GM18505 (cell line): ENCODE measurements around the gene C4orf33.

Experiments
- ATAC-seq: cut with Tn5 transposase; IDR thresholded peaks from one replicate; pipeline ENCODE4 v1.9.1; 2021; ENCODE audit not compliant: unreplicated experiment
- POLR2A ChIP-seq: IDR thresholded peaks from 4 replicates; pipeline ENCODE4 v1.6.1; 2011; ENCODE audit warnings: borderline replicate concordance; ENCODE audit not compliant: insufficient read depth, insufficient read length; ENCODE audit errors: extremely low read depth

Gene C4orf33

GRCh38 chr4:129144755-129145206 lies 48.8 kb downstream of the C4orf33 start:
- TF ChIP-seq POLR2A: no peak
- ATAC-seq: no peak

GRCh38 chr4:129145222-129145730 lies 49.3 kb downstream of the C4orf33 start:
- ATAC-seq: no peak
- TF ChIP-seq POLR2A: no peak

GRCh38 chr4:129146639-129147038 lies 50.7 kb downstream of the C4orf33 start:
- no peak for ATAC-seq
- TF ChIP-seq POLR2A: no peak

GRCh38 chr4:129148892-129149291 lies 52.9 kb downstream of the C4orf33 start:
- TF ChIP-seq POLR2A: no peak
- ATAC-seq: no peak

GRCh38 chr4:129149906-129150305 lies 54.0 kb downstream of the C4orf33 start:
- no peak for TF ChIP-seq POLR2A
- ATAC-seq: no peak

- no peak for ATAC-seq
- TF ChIP-seq POLR2A: no peak
Observed at GRCh38 chr4:129152350-129152749, 56.4 kb downstream of the C4orf33 start.

GRCh38 chr4:129153700-129154099 lies 57.7 kb downstream of the C4orf33 start:
- no peak for TF ChIP-seq POLR2A
- ATAC-seq: no peak

GRCh38 chr4:129162450-129162849 lies 66.5 kb downstream of the C4orf33 start:
- ATAC-seq: no peak
- TF ChIP-seq POLR2A: no peak

- ATAC-seq: no peak
- no peak for TF ChIP-seq POLR2A
Observed at GRCh38 chr4:129163427-129163826, 67.5 kb downstream of the C4orf33 start.

GRCh38 chr4:129164243-129164642 lies 68.3 kb downstream of the C4orf33 start:
- no peak for TF ChIP-seq POLR2A

More at GRCh38 chr4:129164243-129164642, 68.3 kb downstream of the C4orf33 start:
- ATAC-seq: no peak
